Amniotic epithelial cell (primary cell): ENCODE data around the gene SHBG.
A peak's percentile ranks its signal among the peaks of the same experiment; 100 is the strongest.
"Not testable (repeated sequence)": the region's sequence is repeated elsewhere in the genome, so short reads cannot be mapped to it uniquely, and the experiment has no call there.

Experiments
- DNase-seq: peaks from one replicate; pipeline ENCODE4 v3.0.0-alpha.2; 2010; ENCODE audit warnings: low read depth

SHBG gene

DNA sequence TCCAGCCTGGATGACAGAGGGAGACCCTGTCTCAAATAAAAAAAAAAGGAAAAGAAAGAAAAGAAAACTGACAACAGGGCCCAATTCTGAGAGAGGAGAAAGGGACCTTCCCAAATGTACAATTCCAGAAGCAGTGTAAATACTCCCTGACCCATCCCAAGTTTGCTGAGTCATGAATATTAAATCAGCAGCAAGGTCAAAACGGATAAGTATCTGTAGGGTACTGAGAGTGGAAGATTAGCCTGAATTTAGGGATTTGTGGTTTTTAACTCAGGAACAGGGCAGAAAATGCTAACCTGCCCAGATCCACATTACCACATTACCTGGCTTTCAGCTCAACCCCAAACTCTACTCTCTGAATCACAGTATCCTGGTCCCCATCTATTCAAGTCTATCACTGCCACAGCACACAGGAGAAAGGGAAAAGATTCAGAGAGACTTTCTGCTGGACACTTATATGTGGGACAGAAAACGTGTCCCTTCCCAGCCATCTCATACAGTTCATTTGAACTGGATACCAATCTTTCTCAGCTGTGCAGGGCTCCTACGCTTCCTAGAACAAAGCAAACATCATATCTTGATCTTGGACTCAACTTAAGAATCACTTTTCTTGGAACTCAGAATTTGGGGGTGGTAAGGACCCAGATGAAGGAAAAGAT is 18.2 kb upstream of the SHBG start:
- peak; percentile 18 for DNase-seq

DNA sequence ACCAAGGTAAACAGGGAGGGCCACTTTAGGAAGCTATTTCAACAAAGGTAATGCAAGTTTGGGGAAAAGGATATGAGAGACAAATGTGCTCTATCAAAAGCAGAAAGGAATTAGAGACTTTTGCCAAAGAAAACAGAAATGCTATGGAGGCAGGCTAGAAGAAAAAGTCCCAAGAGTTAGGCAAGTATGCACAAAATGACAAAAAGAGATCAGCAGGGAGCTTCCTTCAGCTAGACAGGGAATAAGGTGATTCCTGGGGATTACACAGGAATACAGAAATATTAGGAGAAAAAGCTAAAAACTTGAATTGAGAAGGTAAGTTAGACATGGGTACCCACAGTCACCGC is 17.7 kb upstream of the SHBG start:
- no peak for DNase-seq

DNA sequence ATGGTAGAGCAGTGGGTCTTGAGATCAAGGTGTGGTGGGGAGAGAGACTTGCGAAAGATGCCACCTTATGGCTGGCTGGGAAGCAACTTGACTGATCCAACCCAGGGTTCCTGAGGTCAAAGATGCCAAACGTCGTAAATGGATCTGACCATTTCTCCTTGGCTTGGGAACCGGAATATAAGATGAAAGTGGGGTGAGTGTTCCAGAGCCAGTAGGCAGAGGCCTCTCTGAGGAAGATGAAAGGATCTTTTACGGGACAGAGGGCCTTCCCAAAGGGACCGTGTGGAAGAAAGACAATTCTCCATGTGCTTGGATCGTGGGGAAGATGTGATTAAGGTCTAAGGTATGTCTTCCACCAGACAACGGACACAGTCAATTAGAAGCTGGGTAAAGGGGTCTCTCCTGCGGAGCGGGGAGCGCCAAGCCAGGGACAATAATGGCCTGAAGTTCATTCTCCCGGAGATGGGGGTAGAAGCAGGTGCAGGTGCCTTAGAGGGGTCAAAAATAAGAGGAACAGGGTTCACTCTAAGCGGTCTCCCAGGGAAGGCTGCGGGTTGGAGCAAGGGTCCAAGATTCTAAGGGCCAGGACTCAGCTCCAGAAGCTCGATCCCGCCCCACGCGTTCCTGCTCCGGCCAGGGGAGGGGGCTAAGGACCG is 16.0 kb upstream of the SHBG start:
- peak; percentile 30 for DNase-seq

DNA sequence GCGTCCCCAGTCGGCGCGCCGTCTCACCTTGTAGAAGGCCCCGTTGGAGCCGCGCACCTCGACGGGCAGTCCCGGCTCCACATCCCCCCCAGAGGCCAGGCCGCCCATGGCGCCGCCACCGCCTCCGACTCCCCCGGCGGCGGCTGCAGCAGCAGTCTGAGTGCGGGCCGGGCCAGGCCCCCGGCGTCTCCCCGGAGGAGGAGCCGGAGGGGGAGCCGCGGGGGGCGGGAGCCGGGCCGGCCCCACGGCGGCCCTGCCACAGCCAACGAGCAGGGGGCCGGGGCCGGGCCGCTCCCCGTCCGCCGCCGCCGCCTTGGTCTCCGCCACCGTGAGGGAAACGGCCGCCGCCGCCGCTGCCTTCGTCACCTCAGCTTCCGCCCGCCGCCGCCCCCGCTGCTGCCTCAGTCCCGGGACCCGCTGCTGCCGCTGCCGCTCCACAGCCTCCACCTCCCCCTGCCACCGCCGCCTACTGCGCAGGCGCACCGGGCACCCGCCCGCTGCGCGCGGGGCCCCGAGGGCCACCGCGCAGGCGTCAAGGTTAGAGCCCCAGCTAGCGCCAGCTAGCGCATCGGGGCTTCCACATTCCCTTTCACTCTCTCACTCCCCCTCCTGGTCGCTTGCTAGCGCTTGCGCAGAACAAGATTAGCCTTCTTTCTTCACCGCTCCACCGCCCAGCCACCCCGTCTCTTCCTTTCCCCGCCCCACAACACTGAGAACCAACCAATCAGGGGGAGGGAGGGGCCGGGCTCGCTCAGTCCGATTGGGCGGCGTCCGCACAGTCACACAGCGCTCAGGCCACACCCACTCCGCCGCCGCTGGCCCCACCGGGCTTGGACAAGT is 15.3 kb upstream of the SHBG start, which contains the start of gene FXR2:
TSS of gene FXR2 (minus strand) at position 473 of the 840 bp plus-strand sequence. CDS start at position 108, 365 bp downstream.
- peak; percentile 100 for DNase-seq

DNA sequence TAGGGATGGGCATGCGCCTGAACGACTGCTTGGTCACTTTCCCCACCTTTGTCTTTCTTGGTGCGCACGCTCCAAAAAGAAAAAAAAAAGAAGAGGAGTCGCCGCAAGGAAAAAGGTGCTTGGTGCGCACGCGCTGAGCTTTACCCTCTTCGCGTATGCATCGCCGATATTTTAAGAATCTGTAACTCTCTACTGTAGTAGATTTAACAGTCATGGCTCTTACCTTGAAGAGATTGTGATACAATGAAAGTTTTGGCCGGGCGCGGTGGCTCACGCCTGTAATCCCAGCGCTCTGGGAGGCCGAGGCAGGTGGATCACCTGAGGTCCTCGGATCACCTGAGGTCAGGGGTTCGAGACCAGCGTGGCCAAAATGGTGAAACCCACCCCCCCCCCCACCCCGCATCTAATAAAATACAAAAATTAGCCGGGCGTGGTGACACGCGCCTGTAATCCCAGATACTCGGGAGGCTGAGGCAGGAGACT is 14.6 kb upstream of the SHBG start:
- DNase-seq, result no peak

DNA sequence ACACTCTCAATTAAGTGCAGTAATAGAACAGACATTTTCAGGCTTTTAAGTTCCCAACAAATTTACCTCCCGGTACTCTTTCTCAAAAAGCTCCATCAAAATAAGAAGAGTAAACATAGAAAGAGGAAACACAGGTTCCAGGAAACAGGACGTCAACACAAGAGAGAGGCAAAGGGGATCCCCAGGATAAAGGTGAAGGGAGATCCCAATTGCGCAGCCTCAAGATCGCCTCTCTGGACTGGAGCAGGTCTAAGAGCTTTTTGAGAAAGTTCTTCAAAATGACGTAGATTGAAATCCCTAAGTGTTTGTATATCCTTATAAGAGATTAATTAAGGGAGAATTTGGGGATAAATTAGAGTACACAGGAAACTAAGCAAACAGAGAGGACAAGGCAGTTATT is 11.3 kb upstream of the SHBG start:
- DNase-seq, result no peak

DNA sequence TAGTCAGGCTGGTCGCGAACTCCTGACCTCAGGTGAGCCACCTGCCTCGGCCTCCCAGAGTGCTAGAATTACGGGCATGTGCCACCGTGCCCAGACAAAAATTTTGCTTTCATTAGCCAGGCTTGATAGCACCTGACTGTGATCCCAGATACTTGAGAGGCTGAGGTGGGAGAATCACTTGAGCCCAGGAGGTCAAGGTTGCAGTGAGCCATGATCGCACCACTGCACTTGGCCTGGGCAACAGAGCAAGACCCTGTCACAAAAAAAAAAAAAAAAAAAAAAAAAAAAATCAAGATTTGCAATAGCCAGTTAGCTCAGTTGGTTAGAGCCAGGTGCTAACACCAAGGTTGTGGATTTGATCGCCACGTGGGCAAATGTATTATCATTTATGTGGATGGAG is 9.1 kb upstream of the SHBG start:
- DNase-seq, result no peak

DNA sequence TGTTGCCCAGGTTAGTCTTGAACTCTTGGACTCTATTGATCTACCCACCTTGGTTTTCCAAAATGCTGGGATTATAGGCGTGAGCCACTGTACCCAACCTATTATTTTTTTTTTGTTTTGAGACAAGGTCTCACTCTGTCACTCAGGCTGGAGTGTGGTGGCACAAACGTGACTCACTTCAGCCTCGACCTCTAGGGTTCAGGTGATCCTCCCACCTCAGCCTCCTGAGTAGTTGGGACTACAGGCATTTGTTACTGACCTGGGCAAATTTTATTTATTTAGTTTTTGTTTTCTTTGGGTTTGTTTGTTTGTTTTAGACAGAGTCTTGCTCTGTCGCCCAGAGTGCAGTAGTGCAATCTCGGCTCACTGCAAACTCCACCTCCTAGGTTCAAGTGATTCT is 6.3 kb upstream of the SHBG start:
- no peak for DNase-seq

DNA sequence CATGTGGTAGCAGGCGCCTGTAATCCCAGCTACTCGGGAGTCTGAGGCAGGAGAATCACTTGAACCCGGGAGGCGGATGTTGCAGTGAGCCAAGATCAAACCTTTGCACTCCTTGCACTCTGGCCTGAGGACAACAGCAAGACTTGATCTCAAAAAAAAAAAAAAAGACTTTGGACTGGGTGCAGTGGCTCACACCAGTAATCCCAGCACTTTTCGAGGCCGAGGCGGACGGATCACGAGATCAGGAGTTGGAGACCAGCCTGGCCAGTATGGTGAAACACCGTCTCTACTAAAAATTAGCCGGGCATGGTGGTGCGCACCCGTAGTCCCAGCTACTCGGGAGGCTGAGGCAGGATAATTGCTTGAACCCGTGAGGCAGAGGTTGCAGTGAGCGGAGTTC is 4.2 kb upstream of the SHBG start:
- not testable (repeated sequence) for DNase-seq

DNA sequence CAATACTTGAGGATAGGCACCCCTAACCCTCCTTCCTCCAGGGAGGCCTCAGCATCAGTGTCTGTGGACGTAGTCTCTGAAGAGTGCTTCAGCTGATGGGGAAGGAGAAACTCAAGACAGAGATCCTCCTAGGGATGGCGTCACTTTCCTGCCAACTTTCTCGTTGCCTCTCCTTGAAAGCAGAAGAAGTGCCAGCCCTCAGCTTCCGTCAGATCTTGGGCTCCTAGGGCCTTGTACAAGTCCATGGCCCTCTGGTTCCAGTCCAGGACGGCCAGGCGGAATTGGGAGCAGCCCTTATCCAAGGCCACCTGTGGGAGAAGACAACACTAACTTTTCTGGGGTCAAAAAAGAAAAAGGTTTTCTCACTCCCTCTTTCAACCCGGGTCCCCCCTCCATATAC is 3.6 kb upstream of the SHBG start:
- DNase-seq, result no peak

DNA sequence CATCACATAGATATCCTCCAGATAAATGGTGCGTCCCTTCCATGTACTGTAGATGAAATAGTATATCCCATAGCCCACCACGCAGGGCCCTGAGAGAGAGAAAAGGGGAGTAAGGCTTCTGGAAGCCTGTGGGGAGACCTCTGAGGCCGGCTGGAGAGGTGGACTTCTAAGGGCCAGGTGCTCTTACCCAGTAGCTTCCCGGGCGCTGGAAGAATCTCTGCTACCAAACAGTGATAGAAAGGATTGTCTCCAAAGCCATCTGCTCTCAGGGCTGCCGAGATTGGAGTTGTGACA is 3.0 kb upstream of the SHBG start:
- DNase-seq, result no peak

DNA sequence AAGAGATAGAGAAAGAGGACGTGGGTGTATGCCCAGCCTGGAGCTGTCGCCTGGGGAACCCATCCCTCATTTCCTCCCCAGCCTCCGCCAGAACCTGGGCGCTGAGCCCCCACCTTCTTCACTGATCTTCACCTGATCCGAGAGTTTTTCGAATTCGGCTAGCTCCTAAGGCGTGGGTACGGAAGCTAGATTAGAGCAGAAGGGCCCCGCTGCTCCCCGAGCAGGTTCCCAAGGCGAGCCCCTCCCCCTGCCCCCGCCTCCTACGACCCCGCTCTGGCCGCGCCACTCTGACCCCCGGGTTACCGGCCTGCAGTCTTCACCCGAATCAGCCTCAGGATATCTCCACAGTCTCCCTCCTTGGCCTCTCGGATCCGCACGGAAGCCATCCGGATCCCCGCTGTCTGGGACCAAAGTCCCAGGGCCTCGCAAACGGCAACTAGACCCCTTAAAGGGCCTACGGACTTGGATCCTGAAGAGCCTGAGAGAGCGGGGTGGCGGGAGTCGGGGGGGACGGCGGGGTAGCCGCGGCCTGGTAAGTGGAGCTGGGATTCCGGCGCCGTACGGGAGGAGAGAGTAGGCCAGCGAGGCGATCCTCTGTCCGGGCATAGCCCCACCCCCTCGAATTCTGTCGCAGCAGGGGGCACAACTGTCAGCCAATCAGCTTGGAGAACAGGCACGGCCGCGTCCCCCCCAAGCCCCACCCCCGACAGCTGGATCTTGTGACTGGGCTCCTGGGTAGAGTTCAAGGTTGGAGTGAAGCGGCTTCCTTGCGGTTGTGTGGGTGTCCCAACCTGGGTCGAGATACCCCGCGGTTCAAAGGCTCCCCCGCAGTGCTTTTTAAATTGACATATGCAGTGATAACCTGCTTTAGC is 2.4 kb upstream of the SHBG start, which contains the start of gene SAT2:
TSS of gene SAT2 (minus strand) at position 572 of the 872 bp plus-strand sequence. CDS start at position 386, 186 bp downstream.
- peak; percentile 93 for DNase-seq

DNA sequence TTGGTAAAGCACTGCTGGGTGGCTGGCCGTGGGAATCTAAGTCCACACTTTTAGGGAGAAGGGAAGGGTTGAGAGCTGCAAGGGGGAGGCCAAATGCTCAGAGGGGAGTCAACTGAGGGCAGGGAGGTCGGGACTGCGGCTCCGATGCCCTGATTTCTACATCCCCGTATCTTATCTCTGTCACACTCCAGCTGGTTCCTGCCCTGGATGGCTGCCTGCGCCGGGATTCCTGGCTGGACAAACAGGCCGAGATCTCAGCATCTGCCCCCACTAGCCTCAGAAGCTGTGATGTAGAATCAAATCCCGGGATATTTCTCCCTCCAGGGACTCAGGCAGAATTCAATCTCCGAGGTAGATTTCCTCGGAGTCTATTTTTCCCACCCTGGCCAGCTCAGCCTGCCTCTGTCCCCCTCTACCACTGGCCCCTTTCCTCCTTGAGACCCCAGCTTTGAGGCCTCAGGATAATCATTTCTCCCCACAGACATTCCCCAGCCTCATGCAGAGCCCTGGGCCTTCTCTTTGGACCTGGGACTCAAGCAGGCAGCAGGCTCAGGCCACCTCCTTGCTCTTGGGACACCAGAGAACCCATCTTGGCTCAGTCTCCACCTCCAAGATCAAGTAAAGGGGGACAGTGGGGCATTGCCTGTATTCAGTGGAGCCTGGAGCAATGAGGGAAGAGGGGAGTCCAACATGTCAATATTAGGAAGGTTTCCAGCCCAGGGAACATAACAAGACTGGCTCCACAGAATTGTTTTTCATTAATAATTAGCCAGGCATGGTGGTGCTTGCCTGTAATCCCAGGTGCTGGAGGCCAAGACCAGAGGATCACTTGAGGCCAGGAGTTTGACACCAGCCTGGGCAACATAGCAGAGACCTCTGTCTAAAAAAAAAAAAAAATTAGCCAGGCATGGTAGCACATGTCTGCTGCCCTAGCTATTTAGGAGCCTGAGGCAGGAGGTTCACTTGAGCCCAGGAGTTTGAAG is 1.8 kb downstream of the SHBG start:
- DNase-seq, result no peak

DNA sequence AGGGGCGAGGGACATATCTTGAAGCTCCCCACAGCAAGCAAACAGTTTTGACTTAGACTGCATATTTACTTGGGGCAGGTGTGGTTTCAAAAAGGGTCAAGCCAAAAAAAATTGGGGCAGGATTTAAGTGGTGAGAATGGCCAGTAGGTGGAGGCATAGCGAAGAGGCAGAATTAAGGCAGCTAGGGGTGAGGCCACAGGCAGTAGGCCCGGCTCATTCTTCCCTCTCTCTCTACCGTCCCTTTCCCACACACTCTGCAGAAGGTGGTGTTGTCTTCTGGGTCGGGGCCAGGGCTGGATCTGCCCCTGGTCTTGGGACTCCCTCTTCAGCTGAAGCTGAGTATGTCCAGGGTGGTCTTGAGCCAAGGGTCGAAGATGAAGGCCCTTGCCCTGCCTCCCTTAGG is 2.6 kb downstream of the SHBG start:
- DNase-seq, result peak; percentile 40

DNA sequence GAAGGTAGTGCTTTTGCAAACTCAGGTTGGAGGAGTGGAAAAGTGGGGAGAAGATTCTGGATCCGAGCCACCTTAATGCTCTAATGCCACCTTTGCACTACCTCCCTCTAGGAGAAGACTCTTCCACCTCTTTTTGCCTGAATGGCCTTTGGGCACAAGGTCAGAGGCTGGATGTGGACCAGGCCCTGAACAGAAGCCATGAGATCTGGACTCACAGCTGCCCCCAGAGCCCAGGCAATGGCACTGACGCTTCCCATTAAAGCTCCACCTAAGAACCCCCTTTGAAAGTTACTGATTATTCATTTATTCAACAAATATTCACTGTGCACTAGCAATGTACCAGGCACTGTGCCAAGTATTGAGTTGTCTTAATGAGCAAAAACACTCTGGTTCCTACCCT is 3.2 kb downstream of the SHBG start:
- DNase-seq, result no peak

DNA sequence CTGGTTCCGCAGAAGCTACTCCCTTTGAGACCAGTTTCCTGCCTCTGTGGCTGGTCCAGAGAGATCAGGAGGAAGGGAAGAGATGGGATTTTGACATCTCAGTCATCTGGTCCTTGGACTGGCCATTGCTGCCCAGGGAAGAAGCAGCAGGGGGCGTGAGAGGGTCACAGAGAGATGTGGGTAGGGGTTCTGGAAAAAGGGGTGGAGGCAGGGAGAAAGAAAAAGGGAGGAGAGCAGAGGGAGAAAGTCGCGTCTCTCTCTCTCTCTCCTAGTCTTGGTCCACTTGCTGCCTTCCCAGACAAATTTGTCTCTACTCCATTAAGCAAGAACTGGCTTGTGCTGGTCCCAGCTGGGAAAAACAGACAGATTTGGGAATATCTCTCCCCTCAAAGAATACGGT is 4.4 kb downstream of the SHBG start:
- DNase-seq, result peak; percentile 56

DNA sequence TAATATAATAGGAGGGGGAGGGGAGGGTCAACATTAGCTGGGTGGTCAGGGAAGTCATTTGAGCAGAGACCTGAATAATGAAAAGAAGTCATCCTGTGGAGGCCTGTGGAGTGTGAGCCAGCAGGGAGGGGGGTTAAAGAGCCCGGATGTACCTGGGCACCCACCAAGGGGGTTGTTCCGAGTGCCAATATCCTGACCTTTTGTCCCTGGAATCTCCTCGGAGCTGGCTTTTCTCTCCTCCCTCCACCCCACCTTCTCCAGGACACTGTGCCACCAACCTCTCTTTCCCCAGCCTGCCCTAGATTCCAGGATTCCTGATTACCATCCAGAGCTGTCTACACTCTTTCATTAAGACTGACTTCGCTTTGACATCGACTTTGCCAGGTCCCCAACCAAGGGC is 6.2 kb downstream of the SHBG start:
- no peak for DNase-seq

DNA sequence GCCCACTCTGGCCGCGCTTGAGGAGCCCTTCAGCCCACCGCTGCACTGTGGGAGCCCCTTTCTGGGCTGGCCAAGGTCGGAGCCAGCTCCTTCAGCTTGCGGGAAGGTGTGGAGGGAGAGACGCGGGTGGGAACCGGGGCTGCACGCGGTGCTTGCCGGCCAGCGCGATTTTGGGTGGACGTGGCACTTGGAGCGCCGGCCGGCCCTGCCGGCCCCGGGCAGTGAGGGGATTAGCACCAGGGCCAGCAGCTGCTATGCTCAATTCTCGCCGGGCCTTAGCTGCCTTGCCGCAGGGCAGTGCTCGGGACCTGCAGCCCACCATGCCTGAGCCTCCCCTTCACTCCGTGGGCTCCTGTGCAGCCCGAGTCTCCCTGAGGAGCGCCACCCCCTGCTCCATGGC is 10.8 kb downstream of the SHBG start:
- no peak for DNase-seq

DNA sequence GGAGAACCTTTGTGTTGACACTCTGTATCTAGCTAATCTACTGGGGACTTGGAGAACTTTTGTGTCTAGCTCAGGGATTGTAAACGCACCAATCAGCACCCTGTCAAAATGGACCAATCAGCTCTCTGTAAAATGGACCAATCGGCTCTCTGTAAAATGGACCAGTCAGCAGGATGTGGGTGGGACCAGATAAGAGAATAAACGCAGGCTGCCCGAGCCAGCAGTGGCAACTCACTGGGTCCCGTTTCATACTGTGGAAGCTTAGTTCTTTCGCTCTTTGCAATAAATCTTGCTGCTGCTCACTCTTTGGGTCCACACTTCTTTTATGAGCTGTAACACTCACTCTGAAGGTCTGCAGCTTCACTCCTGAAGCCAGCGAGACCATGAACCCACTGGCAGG is 11.7 kb downstream of the SHBG start:
- DNase-seq, result not testable (repeated sequence)

DNA sequence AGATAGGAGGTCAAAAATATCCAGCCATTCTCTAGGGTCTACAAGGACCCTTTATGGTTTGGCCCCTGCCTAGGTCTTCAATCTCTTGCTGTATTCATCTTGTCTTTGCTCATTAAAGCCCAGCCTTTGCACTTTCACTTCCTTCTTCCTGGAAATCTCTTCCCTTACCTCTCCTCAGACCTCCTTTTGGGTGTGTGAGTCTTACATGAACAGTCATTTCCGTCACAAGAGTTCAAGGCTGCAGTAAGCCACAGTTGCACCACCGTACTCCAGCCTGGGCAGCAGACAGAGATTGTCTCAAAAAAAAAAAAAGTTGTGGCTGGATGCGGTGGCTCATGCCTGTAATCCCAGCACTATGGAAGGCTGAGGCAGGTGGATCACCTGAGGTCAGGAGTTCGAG is 14.8 kb downstream of the SHBG start:
- peak; percentile 14 for DNase-seq

DNA sequence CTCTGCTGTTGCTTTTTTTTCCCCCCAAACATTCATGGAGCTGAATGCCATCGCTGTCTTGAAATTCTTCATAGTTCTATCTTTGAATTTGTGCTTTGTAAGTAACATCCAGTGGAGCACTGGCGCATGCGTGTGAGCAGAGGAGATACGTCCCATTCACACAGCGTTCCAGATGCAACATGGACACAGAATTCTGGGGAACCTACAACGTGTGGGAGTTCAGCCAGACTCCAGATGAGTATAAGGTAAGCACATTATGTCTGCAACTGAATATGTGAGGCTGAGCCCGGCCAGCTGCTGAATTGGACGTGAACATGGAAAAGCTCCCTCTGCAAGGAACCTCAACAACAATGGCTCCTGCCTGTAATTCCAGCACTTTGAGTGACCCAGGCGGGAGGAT is 16.5 kb downstream of the SHBG start:
- DNase-seq, result no peak
